ENCODE data around the gene FCHSD2. TPM values are rescaled to one million over a fixed set of nuclear protein-coding genes. Genes with fewer than 3 reads are reported as not detected.

The FCHSD2 gene
- total and polyA plus RNA-seq, 2 of the 8 experiments (the other 6 are each of a cell fraction or from before 2014, with no cell fraction given), result 4.1 to 7.8 TPM

- Histone ChIP-seq H3K36me3 (ENCODE audit: control insufficient read depth in 2 of 4, insufficient read depth in 4 of 4, low read length in 3 of 4) (no peaks in the 10 kb centered on the region), H2BK120ac (replicated peaks; ENCODE audit: low read depth, low read length) (no peak overlapping the region), H2BK5ac (ENCODE audit: low read depth, low read length) (no peak overlapping the region), H3K4me1 (replicated peaks in 1 of 4; ENCODE audit: control insufficient read depth in 3 of 4, insufficient read depth in 4 of 4, low read length in 3 of 4) (no peaks in the 10 kb centered on the region), H3K79me2 (ENCODE audit: control insufficient read depth in 1 of 2, insufficient read depth in 2 of 2, low read length in 2 of 2) (no peaks in the 10 kb centered on the region), H2AK5ac (ENCODE audit: low read depth, low read length) (no peak overlapping the region), H2BK20ac (ENCODE audit: low read length) (no peak overlapping the region), H4K8ac (ENCODE audit: extremely low read depth, insufficient read depth, low read length) (no peak overlapping the region), H3K56ac (replicated peaks; ENCODE audit: insufficient read length, low read depth, low read length) (no peak overlapping the region), H4K20me1 (replicated peaks in 1 of 2; ENCODE audit: control insufficient read depth in 1 of 2, insufficient read depth in 2 of 2, low read length in 2 of 2) (no peaks in the 10 kb centered on the region), H3K18ac (ENCODE audit: extremely low read depth, low read length) (no peak overlapping the region), H3K79me1 (ENCODE audit: low read depth, low read length) (no peaks in the 10 kb centered on the region), H3K4me2 (ENCODE audit: insufficient read depth in 1 of 2, low read depth in 2 of 2, low read length in 2 of 2) (no peak overlapping the region), H3K4ac (replicated peaks; ENCODE audit: insufficient read length, low read depth, low read length) (no peak overlapping the region), H4K5ac (ENCODE audit: insufficient read length, low read depth, low read length) (no peak overlapping the region), H3K23ac (ENCODE audit: insufficient read length) (no peak overlapping the region), H2BK15ac (ENCODE audit: low read length) (no peak overlapping the region), H3K27me3 (replicated peaks in 1 of 4; ENCODE audit: control insufficient read depth in 3 of 4, extremely low read depth in 1 of 4, insufficient read depth in 3 of 4, low read length in 3 of 4) (no peaks in the 10 kb centered on the region), H3K9me3 (ENCODE audit: insufficient read depth in 2 of 2, low read depth in 1 of 2, low read length in 1 of 2) (no peaks in the 10 kb centered on the region), H3K9ac (replicated peaks in 1 of 4; ENCODE audit: extremely low read depth in 1 of 4, low read depth in 3 of 4, low read length in 3 of 4) (no peak overlapping the region), H3K14ac (ENCODE audit: insufficient read length) (no peak overlapping the region), H2BK12ac (ENCODE audit: low read depth, low read length) (no peak overlapping the region), H2AFZ (ENCODE audit: low read length) (no peak overlapping the region), H4K91ac (replicated peaks; ENCODE audit: insufficient read length, low read length) (no peak overlapping the region), H3K4me3 (ENCODE audit: extremely low read depth in 1 of 4, insufficient read depth in 2 of 4, low read depth in 3 of 4, low read length in 4 of 4) (no peak overlapping the region), H3K27ac (ENCODE audit: low read depth, low read length) (no peak overlapping the region), H3K23me2 (ENCODE audit: low read depth, low read length) (no peaks in the 10 kb centered on the region)
- POLR2A ChIA-PET (ENCODE audit: partially characterized antibody), result no interaction called here
- no peak for DNase-seq (ENCODE audit: low read depth in 1 of 2, low spot score in 2 of 2)
- no peak for TF ChIP-seq E2F6 (IDR thresholded peaks at IDR 0.05)
- no peak for TF ChIP-seq SRF (IDR thresholded peaks at IDR 0.05; ENCODE audit: low read depth, low read length)
- no peak for TF ChIP-seq NANOG (IDR thresholded peaks at IDR 0.05; ENCODE audit: insufficient read depth, low read depth, low read length, poor library complexity, severe bottlenecking)
- TF ChIP-seq KDM5A (IDR thresholded peaks at IDR 0.05; ENCODE audit: low read length), result no peak
- TF ChIP-seq TEAD4 (IDR thresholded peaks at IDR 0.05; ENCODE audit: low read depth, low read length), result no peak
- no peak for TF ChIP-seq TCF12 (IDR thresholded peaks at IDR 0.05; ENCODE audit: low read depth, low read length)
- CTCF ChIA-PET (ENCODE audit: partially characterized antibody), result interaction anchor here (2.7 kb wide), 1 partner anchor 11 kb away, joined by 8 read pairs; no protein-coding TSS in a partner anchor
- whole genome bisulfite sequencing, 2 experiments (ENCODE audit: extremely low coverage in 1 of 2, insufficient coverage in 1 of 2, insufficient read length in 1 of 2, insufficient replicate concordance in 2 of 2, low coverage in 1 of 2, low lambda C conversion rate in 2 of 2, missing lambda C conversion rate in 1 of 2), result 85% methylated on average over 1 of the region's 1 CpG; no CpG with 5 or more reads in 1 of the 2 experiments
- no peak for FAIRE-seq
Observed at GRCh38 chr11:72875736-72876135, 266.4 kb downstream of the FCHSD2 start.
